ENCODE results near the gene NCOR2. TPM values are rescaled to one million over a fixed set of nuclear protein-coding genes. Genes with fewer than 3 reads are reported as not detected.

NCOR2 gene
- total RNA-seq, 1 donor from 2014 or later: 32.9 TPM

GRCh38 chr12:124544983-124545382 lies 22.4 kb downstream of the NCOR2 start:
- no peak overlapping the region for H3K27ac ChIP-seq (ENCODE audit: low read depth, low read length)
- no peak overlapping the region for H3K4me3 ChIP-seq (ENCODE audit: low read length in 3 of 3)
- no peaks in the 10 kb centered on the region for H3K9me3 ChIP-seq (ENCODE audit: control insufficient read depth in 3 of 3, low read length in 3 of 3)
- peaks cover 54 to 65% (median 59%) of the 10 kb centered on the region in 3 donors for H3K4me1 ChIP-seq (ENCODE audit: control insufficient read depth in 3 of 3, insufficient read depth in 3 of 3, low read length in 3 of 3)
- no peaks in the 10 kb centered on the region for H3K27me3 ChIP-seq (ENCODE audit: control insufficient read depth in 3 of 3, insufficient read depth in 3 of 3, low read length in 3 of 3)
- no peaks in the 10 kb centered on the region for H3K36me3 ChIP-seq (ENCODE audit: control insufficient read depth in 3 of 3, insufficient read depth in 3 of 3, low read length in 3 of 3)
- H3K9ac ChIP-seq (ENCODE audit: low read depth in 1 of 3, low read length in 3 of 3): peak overlapping the region in 1 of 3 donors; percentile 16

GRCh38 chr12:124544311-124544970 lies 23.0 kb downstream of the NCOR2 start:
- Histone ChIP-seq H3K4me1 (ENCODE audit: control insufficient read depth in 3 of 3, insufficient read depth in 3 of 3, low read length in 3 of 3) (peaks cover 48 to 65% (median 58%) of the 10 kb centered on the region in 3 donors), H3K27me3 (ENCODE audit: control insufficient read depth in 3 of 3, insufficient read depth in 3 of 3, low read length in 3 of 3) (no peaks in the 10 kb centered on the region), H3K4me3 (ENCODE audit: low read length in 3 of 3) (peak overlapping the region in 1 of 3 donors; percentile 22), H3K27ac (ENCODE audit: low read depth, low read length) (no peak overlapping the region), H3K36me3 (ENCODE audit: control insufficient read depth in 3 of 3, insufficient read depth in 3 of 3, low read length in 3 of 3) (no peaks in the 10 kb centered on the region), H3K9ac (ENCODE audit: low read depth in 1 of 3, low read length in 3 of 3) (peak overlapping the region in 1 of 3 donors; percentile 33), H3K9me3 (ENCODE audit: control insufficient read depth in 3 of 3, low read length in 3 of 3) (no peaks in the 10 kb centered on the region)

- no peaks in the 10 kb centered on the region for H3K27me3 ChIP-seq (ENCODE audit: control insufficient read depth in 3 of 3, insufficient read depth in 3 of 3, low read length in 3 of 3)
- H3K9me3 ChIP-seq (ENCODE audit: control insufficient read depth in 3 of 3, low read length in 3 of 3): no peaks in the 10 kb centered on the region
- H3K9ac ChIP-seq (ENCODE audit: low read depth in 1 of 3, low read length in 3 of 3): peak overlapping the region in 1 of 3 donors; percentile 33
- H3K36me3 ChIP-seq (ENCODE audit: control insufficient read depth in 3 of 3, insufficient read depth in 3 of 3, low read length in 3 of 3): no peaks in the 10 kb centered on the region
- peaks cover 47 to 65% (median 58%) of the 10 kb centered on the region in 3 donors for H3K4me1 ChIP-seq (ENCODE audit: control insufficient read depth in 3 of 3, insufficient read depth in 3 of 3, low read length in 3 of 3)
- H3K27ac ChIP-seq (ENCODE audit: low read depth, low read length): peak overlapping the region; percentile 30
- H3K4me3 ChIP-seq (ENCODE audit: low read length in 3 of 3): peak overlapping the region in 1 of 3 donors; percentile 6
These were observed 23.7 kb downstream of the NCOR2 start for GRCh38 chr12:124543590-124544310.

- Histone ChIP-seq H3K4me1 (ENCODE audit: control insufficient read depth in 3 of 3, insufficient read depth in 3 of 3, low read length in 3 of 3) (peaks cover 50 to 69% (median 61%) of the 10 kb centered on the region in 3 donors), H3K27me3 (ENCODE audit: control insufficient read depth in 3 of 3, insufficient read depth in 3 of 3, low read length in 3 of 3) (no peaks in the 10 kb centered on the region), H3K9me3 (ENCODE audit: control insufficient read depth in 3 of 3, low read length in 3 of 3) (no peaks in the 10 kb centered on the region), H3K27ac (ENCODE audit: low read depth, low read length) (no peak overlapping the region), H3K9ac (ENCODE audit: low read depth in 1 of 3, low read length in 3 of 3) (no peak overlapping the region), H3K4me3 (ENCODE audit: low read length in 3 of 3) (no peak overlapping the region), H3K36me3 (ENCODE audit: control insufficient read depth in 3 of 3, insufficient read depth in 3 of 3, low read length in 3 of 3) (no peaks in the 10 kb centered on the region)
These were observed 24.3 kb downstream of the NCOR2 start for GRCh38 chr12:124543052-124543589.

GRCh38 chr12:124542021-124542949 lies 25.1 kb downstream of the NCOR2 start:
- Histone ChIP-seq H3K9ac (ENCODE audit: low read depth in 1 of 3, low read length in 3 of 3) (peak overlapping the region in 1 of 3 donors; percentile 3), H3K36me3 (ENCODE audit: control insufficient read depth in 3 of 3, insufficient read depth in 3 of 3, low read length in 3 of 3) (no peaks in the 10 kb centered on the region), H3K27ac (ENCODE audit: low read depth, low read length) (peak overlapping the region; percentile 1), H3K4me1 (ENCODE audit: control insufficient read depth in 3 of 3, insufficient read depth in 3 of 3, low read length in 3 of 3) (peaks cover 58 to 78% (median 69%) of the 10 kb centered on the region in 3 donors), H3K9me3 (ENCODE audit: control insufficient read depth in 3 of 3, low read length in 3 of 3) (no peaks in the 10 kb centered on the region), H3K4me3 (ENCODE audit: low read length in 3 of 3) (no peak overlapping the region), H3K27me3 (ENCODE audit: control insufficient read depth in 3 of 3, insufficient read depth in 3 of 3, low read length in 3 of 3) (no peaks in the 10 kb centered on the region)

GRCh38 chr12:124541322-124541721 lies 26.1 kb downstream of the NCOR2 start:
- no peaks in the 10 kb centered on the region for H3K9me3 ChIP-seq (ENCODE audit: control insufficient read depth in 3 of 3, low read length in 3 of 3)

GRCh38 chr12:124539084-124540041 lies 28.0 kb downstream of the NCOR2 start:
- no peak overlapping the region for H3K27ac ChIP-seq (ENCODE audit: low read depth, low read length)
- no peak overlapping the region for H3K9ac ChIP-seq (ENCODE audit: low read depth in 1 of 3, low read length in 3 of 3)
- H3K4me3 ChIP-seq (ENCODE audit: low read length in 3 of 3): no peak overlapping the region
- H3K27me3 ChIP-seq (ENCODE audit: control insufficient read depth in 3 of 3, insufficient read depth in 3 of 3, low read length in 3 of 3): no peaks in the 10 kb centered on the region
- H3K36me3 ChIP-seq (ENCODE audit: control insufficient read depth in 3 of 3, insufficient read depth in 3 of 3, low read length in 3 of 3): peaks cover 0 to 4% (median 3%) of the 10 kb centered on the region in 3 donors
- peaks cover 48 to 64% (median 55%) of the 10 kb centered on the region in 3 donors for H3K4me1 ChIP-seq (ENCODE audit: control insufficient read depth in 3 of 3, insufficient read depth in 3 of 3, low read length in 3 of 3)
- no peaks in the 10 kb centered on the region for H3K9me3 ChIP-seq (ENCODE audit: control insufficient read depth in 3 of 3, low read length in 3 of 3)

More at GRCh38 chr12:124541322-124541721, 26.1 kb downstream of the NCOR2 start:
- H3K4me1 ChIP-seq (ENCODE audit: control insufficient read depth in 3 of 3, insufficient read depth in 3 of 3, low read length in 3 of 3): peaks cover 63 to 84% (median 70%) of the 10 kb centered on the region in 3 donors
- no peaks in the 10 kb centered on the region for H3K27me3 ChIP-seq (ENCODE audit: control insufficient read depth in 3 of 3, insufficient read depth in 3 of 3, low read length in 3 of 3)
- peaks cover 0 to 4% (median 0%) of the 10 kb centered on the region in 3 donors for H3K36me3 ChIP-seq (ENCODE audit: control insufficient read depth in 3 of 3, insufficient read depth in 3 of 3, low read length in 3 of 3)
- H3K4me3 ChIP-seq (ENCODE audit: low read length in 3 of 3): no peak overlapping the region
- H3K9ac ChIP-seq (ENCODE audit: low read depth in 1 of 3, low read length in 3 of 3): no peak overlapping the region
- no peak overlapping the region for H3K27ac ChIP-seq (ENCODE audit: low read depth, low read length)

- Histone ChIP-seq H3K27ac (ENCODE audit: low read depth, low read length) (peak overlapping the region; percentile 9), H3K4me1 (ENCODE audit: control insufficient read depth in 3 of 3, insufficient read depth in 3 of 3, low read length in 3 of 3) (peaks cover 39 to 56% (median 46%) of the 10 kb centered on the region in 3 donors), H3K4me3 (ENCODE audit: low read length in 3 of 3) (no peak overlapping the region)
These were observed 29.0 kb downstream of the NCOR2 start for GRCh38 chr12:124538194-124539082.

More at GRCh38 chr12:124538194-124539082, 29.0 kb downstream of the NCOR2 start:
- Histone ChIP-seq H3K9me3 (ENCODE audit: control insufficient read depth in 3 of 3, low read length in 3 of 3) (no peaks in the 10 kb centered on the region), H3K36me3 (ENCODE audit: control insufficient read depth in 3 of 3, insufficient read depth in 3 of 3, low read length in 3 of 3) (peaks cover 0 to 4% (median 3%) of the 10 kb centered on the region in 3 donors), H3K27me3 (ENCODE audit: control insufficient read depth in 3 of 3, insufficient read depth in 3 of 3, low read length in 3 of 3) (no peaks in the 10 kb centered on the region), H3K9ac (ENCODE audit: low read depth in 1 of 3, low read length in 3 of 3) (peak overlapping the region; percentile 12 to 60 (median 30))
